H1 (cell line): ENCODE measurements around the gene DIPK1B.

Source experiments
- EP300 ChIP-seq, 2 experiments: IDR thresholded peaks; 1 replicate in 1 of 2; 2 replicates in 1 of 2; pipeline ENCODE4 v1.6.1; 2011 to 2012; ENCODE audit warnings: low read depth in 2 of 2, low read length in 2 of 2, mild to moderate bottlenecking in 2 of 2, borderline replicate concordance in 1 of 2, inconsistent platforms in 1 of 2, moderate library complexity in 1 of 2
- EZH2 ChIP-seq: fragments of 200-600 bp; sonication (generic); IDR thresholded peaks from 2 replicates; pipeline ENCODE4 v1.7.1; 2012; ENCODE audit warnings: low read depth, mild to moderate bottlenecking, moderate library complexity, low read length, inconsistent platforms; ENCODE audit not compliant: severe bottlenecking
- HDAC2 ChIP-seq, 2 experiments: fragments of 300-600 bp in 1 of 2; sonication (generic) in 1 of 2; IDR thresholded peaks; 2 replicates each; pipeline ENCODE4 v1.6.1; 2011 to 2012; ENCODE audit warnings: low read depth in 2 of 2, low read length in 2 of 2, mild to moderate bottlenecking in 2 of 2, moderate library complexity in 2 of 2, borderline replicate concordance in 1 of 2, inconsistent platforms in 1 of 2
- MAFK ChIP-seq: IDR thresholded peaks from 2 replicates; pipeline ENCODE4 v1.6.1; 2012; ENCODE audit warnings: low read depth, mild to moderate bottlenecking, improper control_type of control experiment, low read length
- NRF1 ChIP-seq: IDR thresholded peaks from 2 replicates; pipeline ENCODE4 v1.6.1; 2011; ENCODE audit warnings: mild to moderate bottlenecking, low read depth, low read length, improper control_type of control experiment
- POLR2A ChIP-seq, 2 experiments: IDR thresholded peaks; 1 replicate in 1 of 2; 2 replicates in 1 of 2; pipeline ENCODE4 v1.6.1; 2011; ENCODE audit warnings: low read depth in 2 of 2, low read length in 2 of 2, mild to moderate bottlenecking in 2 of 2; ENCODE audit errors: control extremely low read depth in 1 of 2
- RFX5 ChIP-seq: IDR thresholded peaks from 2 replicates; pipeline ENCODE4 v1.6.1; 2011; ENCODE audit warnings: low read depth, low read length, improper control_type of control experiment, borderline replicate concordance
- SAP30 ChIP-seq: fragments of 300-600 bp; sonication (generic); IDR thresholded peaks from 2 replicates; pipeline ENCODE4 v1.7.1; 2012; ENCODE audit warnings: low read length, moderate library complexity, mild to moderate bottlenecking, inconsistent platforms; ENCODE audit not compliant: insufficient read depth, insufficient replicate concordance
- SIN3A ChIP-seq, 2 experiments: IDR thresholded peaks in 1 of 2; conservative IDR thresholded peaks in 1 of 2; 2 replicates each; pipeline ENCODE4 v1.6.1; 2011 to 2012; ENCODE audit warnings: low read length in 2 of 2, improper control_type of control experiment in 1 of 2, low read depth in 1 of 2, mild to moderate bottlenecking in 1 of 2
- SP1 ChIP-seq: IDR thresholded peaks from 2 replicates; pipeline ENCODE4 v1.6.1; 2011; ENCODE audit warnings: low read depth, low read length
- TAF1 ChIP-seq: IDR thresholded peaks from 2 replicates; pipeline ENCODE4 v1.6.1; 2011; ENCODE audit warnings: mild to moderate bottlenecking, low read depth, low read length
- YY1 ChIP-seq: IDR thresholded peaks from 2 replicates; pipeline ENCODE4 v1.6.1; 2011; ENCODE audit warnings: low read depth, mild to moderate bottlenecking, low read length
- TF ChIP-seq, protein P1 (sequence below), 3 experiments: IDR thresholded peaks; 1 replicate in 2 of 3; 2 replicates in 1 of 3; pipeline versions ENCODE4 v1.5.1 to v1.6.1; 2011; ENCODE audit warnings: low read length in 3 of 3, mild to moderate bottlenecking in 3 of 3, inconsistent platforms in 2 of 3, low read depth in 1 of 3, moderate library complexity in 1 of 3; ENCODE audit not compliant: insufficient read depth in 1 of 3; ENCODE audit errors: control extremely low read depth in 1 of 3

- TF ChIP-seq SIN3A (conservative IDR thresholded peaks at IDR 0.05 in 1 of 2, IDR thresholded peaks at IDR 0.05 in 1 of 2; ENCODE audit: low read depth in 1 of 2, low read length in 2 of 2): no peak; a peak in 1 of 4 replicates
- TF ChIP-seq, protein P1, sequence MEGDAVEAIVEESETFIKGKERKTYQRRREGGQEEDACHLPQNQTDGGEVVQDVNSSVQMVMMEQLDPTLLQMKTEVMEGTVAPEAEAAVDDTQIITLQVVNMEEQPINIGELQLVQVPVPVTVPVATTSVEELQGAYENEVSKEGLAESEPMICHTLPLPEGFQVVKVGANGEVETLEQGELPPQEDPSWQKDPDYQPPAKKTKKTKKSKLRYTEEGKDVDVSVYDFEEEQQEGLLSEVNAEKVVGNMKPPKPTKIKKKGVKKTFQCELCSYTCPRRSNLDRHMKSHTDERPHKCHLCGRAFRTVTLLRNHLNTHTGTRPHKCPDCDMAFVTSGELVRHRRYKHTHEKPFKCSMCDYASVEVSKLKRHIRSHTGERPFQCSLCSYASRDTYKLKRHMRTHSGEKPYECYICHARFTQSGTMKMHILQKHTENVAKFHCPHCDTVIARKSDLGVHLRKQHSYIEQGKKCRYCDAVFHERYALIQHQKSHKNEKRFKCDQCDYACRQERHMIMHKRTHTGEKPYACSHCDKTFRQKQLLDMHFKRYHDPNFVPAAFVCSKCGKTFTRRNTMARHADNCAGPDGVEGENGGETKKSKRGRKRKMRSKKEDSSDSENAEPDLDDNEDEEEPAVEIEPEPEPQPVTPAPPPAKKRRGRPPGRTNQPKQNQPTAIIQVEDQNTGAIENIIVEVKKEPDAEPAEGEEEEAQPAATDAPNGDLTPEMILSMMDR (IDR thresholded peaks at IDR 0.05; ENCODE audit: control extremely low read depth in 1 of 3, insufficient read depth in 1 of 3, low read depth in 1 of 3, low read length in 3 of 3): no peak
- TF ChIP-seq YY1: no peak
- no peak for TF ChIP-seq SAP30
- TF ChIP-seq MAFK: no peak
- TF ChIP-seq EZH2: no peak
- no peak for TF ChIP-seq NRF1
- peak; percentile 37; the same call in 1 of the 2 replicates for TF ChIP-seq TAF1
- TF ChIP-seq POLR2A (IDR thresholded peaks at IDR 0.05; ENCODE audit: control extremely low read depth in 1 of 2, low read depth in 2 of 2, low read length in 2 of 2): no peak; a peak in 1 of 3 replicates
- peak; percentile 12; the same call in 1 of the 2 replicates for TF ChIP-seq SP1
- TF ChIP-seq EP300 (IDR thresholded peaks at IDR 0.05; ENCODE audit: borderline replicate concordance in 1 of 2, low read depth in 2 of 2, low read length in 2 of 2): no peak
- TF ChIP-seq HDAC2 (IDR thresholded peaks at IDR 0.05; ENCODE audit: borderline replicate concordance in 1 of 2, low read depth in 2 of 2, low read length in 2 of 2): 0 out of 4 replicates have a peak, but pooled peaks of 1 of the 2 experiments have one; percentile 23
- no peak for TF ChIP-seq RFX5
These were observed at the start of gene DIPK1B for GRCh38 chr9:136711751-136712689.
